ENCODE measurements around the gene WNT9A. TPM values are rescaled to one million over a fixed set of nuclear protein-coding genes. Genes with fewer than 3 reads are reported as not detected.

WNT9A gene
- total and polyA plus RNA-seq, 2 of the 4 experiments (the other 2 are of a cell fraction), result 0.18 to 0.36 TPM

DNA sequence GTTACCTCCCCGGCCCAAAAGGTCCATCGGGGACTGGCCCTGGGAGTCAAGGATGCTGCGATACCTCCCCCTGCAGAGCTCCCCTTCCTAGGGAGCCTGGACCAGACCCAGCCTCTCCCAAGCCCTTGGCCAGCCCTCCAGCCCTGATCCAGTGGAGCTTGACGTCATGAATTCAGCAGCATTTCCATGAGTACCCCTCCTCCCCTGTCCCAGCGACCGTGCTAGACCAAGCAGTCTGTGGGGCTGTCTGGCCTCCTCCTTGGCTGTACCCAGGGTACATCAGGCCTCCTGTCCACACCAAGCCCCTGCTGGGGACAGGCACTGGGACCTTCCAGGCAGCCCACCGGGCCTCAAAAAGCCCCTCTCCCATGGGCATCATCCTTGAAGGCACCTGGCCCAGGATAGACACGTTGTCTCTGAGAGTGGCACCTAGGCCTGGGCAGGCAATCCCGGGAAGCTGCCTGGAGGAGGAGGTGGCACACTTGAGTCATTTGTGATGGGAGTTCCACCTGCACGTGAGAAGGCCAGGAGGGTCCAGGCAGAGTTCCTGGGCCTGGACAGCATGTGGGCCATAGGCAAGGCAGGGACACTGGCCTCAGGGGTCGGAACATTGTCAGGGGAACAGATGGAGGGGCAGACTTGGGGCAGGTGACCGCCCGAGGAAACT is 46.4 kb downstream of the WNT9A start:
- H3K56ac ChIP-seq (ENCODE audit: extremely low read depth, insufficient read depth, low read length), result no peak overlapping the region
- in situ Hi-C loops (cut with MboI; ENCODE audit: low sequenced_read_pairs), result no loop called here
- no peak overlapping the region for H2AK9ac ChIP-seq (replicated peaks; ENCODE audit: low read depth, low read length, poor library complexity)
- no peak overlapping the region for H3K4ac ChIP-seq (ENCODE audit: low read depth, low read length)
- no peak overlapping the region for H3K18ac ChIP-seq (ENCODE audit: low read depth, low read length)
- no peak overlapping the region for H2BK15ac ChIP-seq (ENCODE audit: low read depth, low read length)
- no peak overlapping the region for H3K9ac ChIP-seq (ENCODE audit: low read depth, low read length)
- dilution Hi-C loops (cut with HindIII; ENCODE audit: low sequenced_read_pairs, unreplicated experiment), result no loop called here
- H2BK120ac ChIP-seq (ENCODE audit: low read depth, low read length), result no peak overlapping the region
- no peak overlapping the region for H3K27ac ChIP-seq (ENCODE audit: insufficient read depth, low read length)
- no peaks in the 10 kb centered on the region for H3K79me1 ChIP-seq (ENCODE audit: low read depth in 1 of 2, low read length in 2 of 2)
- DNase-seq (no peak), ATAC-seq (ENCODE audit: low read depth) (no peak)
- no peak overlapping the region for H4K5ac ChIP-seq (ENCODE audit: low read depth, low read length)
- no peak overlapping the region for H2BK20ac ChIP-seq (ENCODE audit: low read depth, low read length)
- H4K91ac ChIP-seq (ENCODE audit: insufficient read depth, low read depth, low read length), result no peak overlapping the region
- no peak for TF ChIP-seq BHLHE40 (IDR thresholded peaks at IDR 0.05; ENCODE audit: low read depth, low read length)
- TF ChIP-seq RCOR1 (IDR thresholded peaks at IDR 0.05; ENCODE audit: insufficient replicate concordance, low read length), result no peak
- TF ChIP-seq CHD1 (IDR thresholded peaks at IDR 0.05; ENCODE audit: low read depth, low read length), result no peak
- TF ChIP-seq RFX5 (IDR thresholded peaks at IDR 0.05; ENCODE audit: low read depth, low read length), result no peak
- TF ChIP-seq MAFK (IDR thresholded peaks at IDR 0.05; ENCODE audit: low read depth, low read length), result no peak
- no peak for TF ChIP-seq CTCF (conservative IDR thresholded peaks at IDR 0.05; ENCODE audit: low read depth, low read length)
- no peak for TF ChIP-seq USF2 (IDR thresholded peaks at IDR 0.05; ENCODE audit: low read depth, low read length)
- no peak for TF ChIP-seq ELK1 (IDR thresholded peaks at IDR 0.05; ENCODE audit: borderline replicate concordance, low read depth, low read length)
- no peak for TF ChIP-seq NFE2L2 (IDR thresholded peaks at IDR 0.05; ENCODE audit: low read depth, low read length)
- WGBS, 2 experiments (ENCODE audit: extremely low coverage in 2 of 2, insufficient read length in 1 of 2), result 85% methylated on average over 8 of the region's 13 CpGs; no CpG with 5 or more reads in 1 of the 2 experiments
- H3K23ac ChIP-seq (ENCODE audit: low read depth, low read length), result no peak overlapping the region
- H3K4me1 ChIP-seq (ENCODE audit: control insufficient read depth, insufficient read depth, low read length), result no peaks in the 10 kb centered on the region
- intact Hi-C loops (cut with micrococcal nuclease), result no loop called here
- no peaks in the 10 kb centered on the region; the same call in 1 of the 2 replicates for H3K27me3 ChIP-seq (ENCODE audit: control insufficient read depth, insufficient read depth, low read length)
- H2AK5ac ChIP-seq (ENCODE audit: low read depth, low read length), result no peak overlapping the region
- H3K9me3 ChIP-seq (ENCODE audit: control insufficient read depth, insufficient read depth, low read length), result no peaks in the 10 kb centered on the region
- no peaks in the 10 kb centered on the region for H3K36me3 ChIP-seq (ENCODE audit: control insufficient read depth, insufficient read depth, low read length)
- H4K8ac ChIP-seq (ENCODE audit: low read depth in 2 of 2, low read length in 2 of 2), result no peak overlapping the region
- H3K14ac ChIP-seq (replicated peaks; ENCODE audit: low read depth, low read length), result no peak overlapping the region
- H2AFZ ChIP-seq (replicated peaks; ENCODE audit: low read length, poor library complexity), result no peak overlapping the region
- POLR2A ChIA-PET (ENCODE audit: unreplicated experiment), result no interaction called here
- H3K4me2 ChIP-seq (ENCODE audit: low read depth, low read length), result no peak overlapping the region
- H3K4me3 ChIP-seq (ENCODE audit: insufficient read depth, low read depth, low read length), result no peak overlapping the region
- CTCF ChIA-PET, result no interaction called here
- H3K9me1 ChIP-seq (ENCODE audit: insufficient read depth, low read length), result no peaks in the 10 kb centered on the region
- no peak overlapping the region for H2BK5ac ChIP-seq (ENCODE audit: low read depth, low read length, poor library complexity, severe bottlenecking)
- no TSS peak for BruUV-seq (replicated peaks)
- H4K20me1 ChIP-seq (ENCODE audit: insufficient read depth, low read length), result no peaks in the 10 kb centered on the region
